K562 (cell line): ENCODE measurements around the gene RNGTT. TPM values are rescaled to one million over a fixed set of nuclear protein-coding genes. Genes with fewer than 3 reads are reported as not detected.
A peak's percentile ranks its signal among the peaks of the same experiment; 100 is the strongest.

ENCODE experiments used
- POLR2H ChIP-seq: IDR thresholded peaks from 2 replicates; pipeline ENCODE4 v1.6.1; 2016; ENCODE audit warnings: missing genetic modification characterization, low read depth, mild to moderate bottlenecking, control low read depth, missing compliant biosample characterization, moderate library complexity
- SMAD4 ChIP-seq: fragments of 250-450 bp; sonication (Bioruptor Pico); conservative IDR thresholded peaks from 2 replicates; pipeline ENCODE4 v1.8.0; 2021; ENCODE audit warnings: inconsistent platforms, mild to moderate bottlenecking, moderate library complexity
- ZNF282 ChIP-seq: sonication (generic); formaldehyde crosslinking; IDR thresholded peaks from 2 replicates; pipeline ENCODE4 v1.8.1; 2023; ENCODE audit warnings: missing genetic modification reagents
- ZNF644 ChIP-seq: fragments of 200-800 bp; sonication (Bioruptor generic); IDR thresholded peaks from 2 replicates; pipeline ENCODE4 v1.6.1; 2016; ENCODE audit warnings: low read depth, missing genetic modification characterization, missing compliant biosample characterization
- ZNF780A ChIP-seq: fragments of 250-450 bp; sonication (Bioruptor Pico); IDR thresholded peaks from 2 replicates; pipeline ENCODE4 v1.5.0; 2021; ENCODE audit warnings: mild to moderate bottlenecking
- polyA plus RNA-seq, 8 experiments: library from polyadenylated mRNA; depleted of rRNA in 4 of 8; stranded (reverse) in 5 of 8; unstranded in 3 of 8; fragments of >200 nt; fragmentation: Nextera tagmentation in 2 of 8; fragmentation: Illumina TruSeq in 1 of 8; extraction: Ambion mirVana in 2 of 8; extraction: Trizol in 1 of 8; gene quantifications; 2 replicates each; pipeline versions ENCODE4 v1.2.1 to v1.2.3, GENCODE V29; 2011 to 2014; ENCODE audit warnings: inconsistent platforms in 1 of 8, missing spikeins in 1 of 8
- total RNA-seq, 7 experiments: library from RNA; depleted of rRNA in 6 of 7; stranded (reverse); fragments of >200 nt in 6 of 7; fragmentation: Illumina TruSeq in 2 of 7; extraction: Trizol in 2 of 7; gene quantifications; 2 replicates each; pipeline versions ENCODE4 v1.2.1 to v1.2.3, GENCODE V29; 2011 to 2021; ENCODE audit warnings: low replicate concordance in 1 of 7
- TF ChIP-seq, protein P1 (sequence below), 2 experiments: IDR thresholded peaks in 1 of 2; conservative IDR thresholded peaks in 1 of 2; 2 replicates each; pipeline ENCODE4 v1.6.1; 2016; ENCODE audit warnings: low read depth in 2 of 2, mild to moderate bottlenecking in 1 of 2, missing compliant biosample characterization in 1 of 2, missing genetic modification characterization in 1 of 2, moderate library complexity in 1 of 2
- TF ChIP-seq, protein P2 (sequence below): conservative IDR thresholded peaks from 2 replicates; pipeline ENCODE4 v1.6.1; 2011; ENCODE audit warnings: low read depth, mild to moderate bottlenecking, low read length; ENCODE audit not compliant: control insufficient read depth
- TF ChIP-seq, protein P3 (sequence below), 3 experiments: IDR thresholded peaks in 2 of 3; conservative IDR thresholded peaks in 1 of 3; 2 replicates each; pipeline ENCODE4 v1.5.1; 2011 to 2012; ENCODE audit warnings: low read length in 3 of 3, mild to moderate bottlenecking in 3 of 3, control low read depth in 2 of 3, improper control_type of control experiment in 1 of 3, inconsistent platforms in 1 of 3, low read depth in 1 of 3, mixed read lengths in 1 of 3, moderate library complexity in 1 of 3; ENCODE audit not compliant: insufficient read depth in 2 of 3

The RNGTT gene
- total and polyA plus RNA-seq, 9 of the 15 experiments (the other 6 are each of a cell fraction or from before 2014, with no cell fraction given): 6.1 to 31.7 (median 19.5) TPM

DNA sequence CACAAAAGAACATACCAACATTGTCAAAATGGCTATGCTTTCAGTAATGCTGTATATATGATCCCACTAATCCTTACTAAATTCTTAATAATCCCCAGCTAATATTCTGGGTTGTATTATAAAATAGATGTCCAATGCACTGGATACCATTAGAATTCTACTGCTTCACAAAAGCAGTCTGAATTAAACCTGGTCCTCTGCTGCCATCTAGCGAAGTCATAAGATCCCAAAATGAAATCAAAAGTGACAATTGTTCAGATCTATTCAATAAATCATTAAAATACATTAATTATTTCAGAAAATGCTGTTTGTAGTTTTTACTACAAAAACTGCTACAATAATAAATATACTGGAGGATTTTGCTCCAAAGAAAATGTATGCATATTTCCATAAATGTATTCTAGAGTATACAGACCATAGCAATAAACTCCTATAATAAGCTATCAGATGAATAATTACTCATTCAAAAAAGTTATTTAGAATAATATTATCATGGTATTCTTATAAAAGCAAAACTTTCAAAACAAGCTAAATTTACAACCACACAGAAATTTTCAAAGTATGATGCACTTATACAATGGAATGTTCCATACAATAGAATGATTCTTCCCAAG is 92.6 kb downstream of the RNGTT start (continued):
- TF ChIP-seq, protein P1, sequence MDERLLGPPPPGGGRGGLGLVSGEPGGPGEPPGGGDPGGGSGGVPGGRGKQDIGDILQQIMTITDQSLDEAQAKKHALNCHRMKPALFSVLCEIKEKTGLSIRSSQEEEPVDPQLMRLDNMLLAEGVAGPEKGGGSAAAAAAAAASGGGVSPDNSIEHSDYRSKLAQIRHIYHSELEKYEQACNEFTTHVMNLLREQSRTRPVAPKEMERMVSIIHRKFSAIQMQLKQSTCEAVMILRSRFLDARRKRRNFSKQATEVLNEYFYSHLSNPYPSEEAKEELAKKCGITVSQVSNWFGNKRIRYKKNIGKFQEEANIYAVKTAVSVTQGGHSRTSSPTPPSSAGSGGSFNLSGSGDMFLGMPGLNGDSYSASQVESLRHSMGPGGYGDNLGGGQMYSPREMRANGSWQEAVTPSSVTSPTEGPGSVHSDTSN (CRISPR knock-in tag; IDR thresholded peaks at IDR 0.05; ENCODE audit: low read depth): no peak
- TF ChIP-seq, protein P1 (tag; conservative IDR thresholded peaks at IDR 0.05; ENCODE audit: low read depth): 0 out of 2 replicates have a peak, but pooled peaks have one; percentile 43
- 0 out of 2 replicates have a peak, but pooled peaks have one; percentile 36 for TF ChIP-seq ZNF644
- TF ChIP-seq, protein P2, sequence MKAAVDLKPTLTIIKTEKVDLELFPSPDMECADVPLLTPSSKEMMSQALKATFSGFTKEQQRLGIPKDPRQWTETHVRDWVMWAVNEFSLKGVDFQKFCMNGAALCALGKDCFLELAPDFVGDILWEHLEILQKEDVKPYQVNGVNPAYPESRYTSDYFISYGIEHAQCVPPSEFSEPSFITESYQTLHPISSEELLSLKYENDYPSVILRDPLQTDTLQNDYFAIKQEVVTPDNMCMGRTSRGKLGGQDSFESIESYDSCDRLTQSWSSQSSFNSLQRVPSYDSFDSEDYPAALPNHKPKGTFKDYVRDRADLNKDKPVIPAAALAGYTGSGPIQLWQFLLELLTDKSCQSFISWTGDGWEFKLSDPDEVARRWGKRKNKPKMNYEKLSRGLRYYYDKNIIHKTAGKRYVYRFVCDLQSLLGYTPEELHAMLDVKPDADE: no peak
- TF ChIP-seq POLR2H: 0 out of 2 replicates have a peak, but pooled peaks have one; percentile 16
- TF ChIP-seq ZNF282 (CRISPR knock-in tag): no peak
- TF ChIP-seq ZNF780A (CRISPR knock-in tag): no peak
- TF ChIP-seq SMAD4 (CRISPR knock-in tag): no peak
- TF ChIP-seq, protein P3, sequence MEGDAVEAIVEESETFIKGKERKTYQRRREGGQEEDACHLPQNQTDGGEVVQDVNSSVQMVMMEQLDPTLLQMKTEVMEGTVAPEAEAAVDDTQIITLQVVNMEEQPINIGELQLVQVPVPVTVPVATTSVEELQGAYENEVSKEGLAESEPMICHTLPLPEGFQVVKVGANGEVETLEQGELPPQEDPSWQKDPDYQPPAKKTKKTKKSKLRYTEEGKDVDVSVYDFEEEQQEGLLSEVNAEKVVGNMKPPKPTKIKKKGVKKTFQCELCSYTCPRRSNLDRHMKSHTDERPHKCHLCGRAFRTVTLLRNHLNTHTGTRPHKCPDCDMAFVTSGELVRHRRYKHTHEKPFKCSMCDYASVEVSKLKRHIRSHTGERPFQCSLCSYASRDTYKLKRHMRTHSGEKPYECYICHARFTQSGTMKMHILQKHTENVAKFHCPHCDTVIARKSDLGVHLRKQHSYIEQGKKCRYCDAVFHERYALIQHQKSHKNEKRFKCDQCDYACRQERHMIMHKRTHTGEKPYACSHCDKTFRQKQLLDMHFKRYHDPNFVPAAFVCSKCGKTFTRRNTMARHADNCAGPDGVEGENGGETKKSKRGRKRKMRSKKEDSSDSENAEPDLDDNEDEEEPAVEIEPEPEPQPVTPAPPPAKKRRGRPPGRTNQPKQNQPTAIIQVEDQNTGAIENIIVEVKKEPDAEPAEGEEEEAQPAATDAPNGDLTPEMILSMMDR (IDR thresholded peaks at IDR 0.05 in 2 of 3, conservative IDR thresholded peaks at IDR 0.05 in 1 of 3; ENCODE audit: insufficient read depth in 2 of 3, low read depth in 1 of 3, low read length in 3 of 3): peak; percentile 17 to 71 (median 43); a peak in 4 of 6 replicates
- TF ChIP-seq, all 486 proteins: peak for 8
